IMR-90 (cell line): ENCODE data around the gene POLD3. TPM values are rescaled to one million over a fixed set of nuclear protein-coding genes. Genes with fewer than 3 reads are reported as not detected.

Experiments
- ATAC-seq: fragments of 200-7000 bp; cut with Tn5 transposase; 2 replicates; pipeline ENCODE4 v1.9.1; 2020; ENCODE audit warnings: low read depth, mild to moderate bottlenecking, moderate library complexity
- BruUV-seq: library from RNA; stranded (reverse); fragments of 400-500 nt; replicated peaks from 2 replicates; lab custom pipeline; 2021; lab: Mats Ljungman, UMichigan
- CTCF ChIA-PET: fragments of 300-600 bp; formaldehyde crosslinking; extraction: SDS; loops from one replicate; lab custom pipeline; 2021; ENCODE audit warnings: antibody characterized with exemption; lab: Yijun Ruan, JAX
- POLR2A ChIA-PET: fragments of 300-600 bp; sonication (Branson Sonifier 250); formaldehyde crosslinking; loops from one replicate; lab custom pipeline; 2022; ENCODE audit warnings: antibody characterized with exemption; ENCODE audit not compliant: unreplicated experiment; lab: Charles Lee
- DNase-seq: peaks from one replicate; pipeline ENCODE4 v3.0.0; 2013
- H2AFZ ChIP-seq: replicated peaks from 2 replicates; pipeline ENCODE3; 2013; ENCODE audit warnings: low read length, mild to moderate bottlenecking; ENCODE audit not compliant: poor library complexity
- H2AK5ac ChIP-seq: 2 replicates; pipeline ENCODE4 v1.6.1; 2013; ENCODE audit warnings: low read depth, low read length, inconsistent platforms
- H2AK9ac ChIP-seq: replicated peaks from 2 replicates; pipeline ENCODE3; 2013; ENCODE audit warnings: mild to moderate bottlenecking, low read depth, low read length, moderate library complexity; ENCODE audit not compliant: poor library complexity
- H2BK120ac ChIP-seq: 2 replicates; pipeline ENCODE4 v1.6.1; 2013; ENCODE audit warnings: low read depth, low read length, inconsistent platforms
- H2BK15ac ChIP-seq: 3 replicates; pipeline ENCODE4 v1.6.1; 2013; ENCODE audit warnings: low read depth, low read length, inconsistent platforms
- H2BK20ac ChIP-seq: 2 replicates; pipeline ENCODE4 v1.6.1; 2013; ENCODE audit warnings: low read depth, mild to moderate bottlenecking, inconsistent platforms, low read length, moderate library complexity
- H2BK5ac ChIP-seq: 2 replicates; pipeline ENCODE4 v1.6.1; 2013; ENCODE audit warnings: mild to moderate bottlenecking, low read depth, low read length, inconsistent platforms; ENCODE audit not compliant: poor library complexity, severe bottlenecking
- H3K14ac ChIP-seq: replicated peaks from 2 replicates; pipeline ENCODE4 v1.6.1; 2013; ENCODE audit warnings: low read depth, low read length, inconsistent platforms
- H3K18ac ChIP-seq: 2 replicates; pipeline ENCODE4 v1.6.1; 2013; ENCODE audit warnings: low read depth, low read length, control low read depth
- H3K23ac ChIP-seq: 2 replicates; pipeline ENCODE4 v1.6.1; 2013; ENCODE audit warnings: low read depth, low read length, inconsistent platforms
- H3K27ac ChIP-seq: 2 replicates; pipeline ENCODE4 v1.5.1; 2013; ENCODE audit warnings: mild to moderate bottlenecking, control low read depth, low read length; ENCODE audit not compliant: insufficient read depth
- H3K27me3 ChIP-seq: 2 replicates; pipeline ENCODE4 v1.6.1; 2013; ENCODE audit warnings: low read length; ENCODE audit not compliant: control insufficient read depth, insufficient read depth
- H3K36me3 ChIP-seq: 2 replicates; pipeline ENCODE4 v1.6.1; 2013; ENCODE audit warnings: low read length, mixed read lengths; ENCODE audit not compliant: control insufficient read depth, insufficient read depth
- H3K4ac ChIP-seq: 2 replicates; pipeline ENCODE4 v1.6.1; 2013; ENCODE audit warnings: low read depth, low read length, inconsistent platforms
- H3K4me1 ChIP-seq: 2 replicates; pipeline ENCODE4 v1.6.1; 2013; ENCODE audit warnings: low read length, mixed read lengths; ENCODE audit not compliant: control insufficient read depth, insufficient read depth
- H3K4me2 ChIP-seq: 2 replicates; pipeline ENCODE4 v1.6.1; 2013; ENCODE audit warnings: low read depth, mild to moderate bottlenecking, control low read depth, low read length, moderate library complexity
- H3K4me3 ChIP-seq: 2 replicates; pipeline ENCODE4 v1.5.1; 2013; ENCODE audit warnings: low read depth, mild to moderate bottlenecking, control low read depth, low read length, moderate library complexity; ENCODE audit not compliant: insufficient read depth
- H3K56ac ChIP-seq: 2 replicates; pipeline ENCODE4 v1.6.1; 2013; ENCODE audit warnings: low read length, inconsistent platforms; ENCODE audit not compliant: insufficient read depth; ENCODE audit errors: extremely low read depth
- H3K79me1 ChIP-seq, 2 experiments: 2 replicates each; pipeline ENCODE4 v1.6.1; 2013; ENCODE audit warnings: low read length in 2 of 2, inconsistent platforms in 1 of 2, low read depth in 1 of 2
- H3K9ac ChIP-seq: 2 replicates; pipeline ENCODE4 v1.6.1; 2013; ENCODE audit warnings: low read depth, low read length, control low read depth
- H3K9me1 ChIP-seq: 2 replicates; pipeline ENCODE4 v1.6.1; 2013; ENCODE audit warnings: low read length, inconsistent platforms; ENCODE audit not compliant: insufficient read depth
- H3K9me3 ChIP-seq: 2 replicates; pipeline ENCODE4 v1.6.1; 2013; ENCODE audit warnings: low read length; ENCODE audit not compliant: control insufficient read depth, insufficient read depth
- H4K20me1 ChIP-seq: 2 replicates; pipeline ENCODE4 v1.6.1; 2013; ENCODE audit warnings: low read length, inconsistent platforms; ENCODE audit not compliant: insufficient read depth
- H4K5ac ChIP-seq: 2 replicates; pipeline ENCODE4 v1.6.1; 2013; ENCODE audit warnings: mild to moderate bottlenecking, low read depth, low read length, control low read depth
- H4K8ac ChIP-seq, 2 experiments: 2 replicates each; pipeline ENCODE4 v1.6.1; 2013; ENCODE audit warnings: low read depth in 2 of 2, low read length in 2 of 2, control low read depth in 1 of 2, inconsistent platforms in 1 of 2
- H4K91ac ChIP-seq: 2 replicates; pipeline ENCODE4 v1.6.1; 2013; ENCODE audit warnings: low read depth, low read length, inconsistent platforms; ENCODE audit not compliant: insufficient read depth
- BHLHE40 ChIP-seq: fragments of 150-350 bp; IDR thresholded peaks from 2 replicates; pipeline ENCODE4 v1.6.1; 2016; ENCODE audit warnings: mild to moderate bottlenecking, low read depth, low read length
- CEBPB ChIP-seq: IDR thresholded peaks from 2 replicates; pipeline ENCODE4 v1.6.1; 2012; ENCODE audit warnings: low read depth, low read length, improper control_type of control experiment
- CHD1 ChIP-seq: IDR thresholded peaks from 2 replicates; pipeline ENCODE4 v1.6.1; 2012; ENCODE audit warnings: low read depth, low read length, improper control_type of control experiment
- CTCF ChIP-seq: conservative IDR thresholded peaks from 2 replicates; pipeline ENCODE4 v1.5.1; 2012; ENCODE audit warnings: mild to moderate bottlenecking, low read depth, low read length, improper control_type of control experiment
- ELK1 ChIP-seq: fragments of 150-350 bp; IDR thresholded peaks from 2 replicates; pipeline ENCODE4 v1.6.1; 2016; ENCODE audit warnings: low read depth, mild to moderate bottlenecking, low read length, moderate library complexity, borderline replicate concordance
- FOS ChIP-seq: fragments of 150-350 bp; IDR thresholded peaks from 2 replicates; pipeline ENCODE4 v1.6.1; 2016; ENCODE audit warnings: low read depth, low read length
- MAFK ChIP-seq: IDR thresholded peaks from 2 replicates; pipeline ENCODE4 v1.6.1; 2012; ENCODE audit warnings: low read depth, low read length, improper control_type of control experiment
- MAZ ChIP-seq: IDR thresholded peaks from 2 replicates; pipeline ENCODE4 v1.6.1; 2012; ENCODE audit warnings: low read depth, mild to moderate bottlenecking, low read length, improper control_type of control experiment, moderate library complexity, borderline replicate concordance
- MXI1 ChIP-seq: IDR thresholded peaks from 2 replicates; pipeline ENCODE4 v1.6.1; 2012; ENCODE audit warnings: low read depth, mild to moderate bottlenecking, low read length, moderate library complexity, borderline replicate concordance
- NFE2L2 ChIP-seq: fragments of 150-350 bp; IDR thresholded peaks from 2 replicates; pipeline ENCODE4 v1.6.1; 2016; ENCODE audit warnings: low read depth, mild to moderate bottlenecking, low read length
- POLR2A ChIP-seq: IDR thresholded peaks from 2 replicates; pipeline ENCODE4 v1.6.1; 2012; ENCODE audit warnings: mild to moderate bottlenecking, low read depth, low read length
- RAD21 ChIP-seq: IDR thresholded peaks from 2 replicates; pipeline ENCODE4 v1.6.1; 2012; ENCODE audit warnings: low read length, improper control_type of control experiment
- RCOR1 ChIP-seq: IDR thresholded peaks from 2 replicates; pipeline ENCODE4 v1.6.1; 2012; ENCODE audit warnings: mild to moderate bottlenecking, low read length, improper control_type of control experiment; ENCODE audit not compliant: insufficient replicate concordance
- RFX5 ChIP-seq: IDR thresholded peaks from 2 replicates; pipeline ENCODE4 v1.8.0; 2012; ENCODE audit warnings: low read depth, mild to moderate bottlenecking, low read length, moderate library complexity
- SMC3 ChIP-seq: fragments of 150-350 bp; IDR thresholded peaks from 2 replicates; pipeline ENCODE4 v1.6.1; 2016; ENCODE audit warnings: low read depth, mild to moderate bottlenecking, antibody characterized with exemption, low read length, moderate library complexity
- WGBS, 2 experiments: methylation state at CpG; one replicate each; pipeline versions ENCODE4 v1.1.5 to v1.1.7; 2013; ENCODE audit warnings: missing lambda C conversion rate in 2 of 2; ENCODE audit not compliant: insufficient read length in 1 of 2; ENCODE audit errors: extremely low coverage in 2 of 2; 5-methylcytosine and 5-hydroxymethylcytosine counted together
- dilution Hi-C: fragments of 300-500 bp; cut with HindIII; formaldehyde crosslinking; loops from one replicate; pipeline ENCODE4 v1.14.3; 2018; ENCODE audit warnings: low sequenced_read_pairs; ENCODE audit not compliant: unreplicated experiment
- in situ Hi-C: fragments of 300-500 bp; cut with MboI; formaldehyde crosslinking; loops from 3 replicates; pipeline ENCODE4 v1.14.3; 2019; ENCODE audit warnings: low sequenced_read_pairs, inconsistent platforms, mixed read lengths
- intact Hi-C: fragments of 100-400 bp; cut with micrococcal nuclease; formaldehyde crosslinking; loops from 2 replicates; pipeline ENCODE4 v1.10.0; 2022
- polyA plus RNA-seq, 3 experiments: library from polyadenylated mRNA; depleted of rRNA; stranded (reverse); fragments of >200 nt; gene quantifications; 2 replicates each; pipeline ENCODE4 v1.2.3, GENCODE V29; 2012; ENCODE audit warnings: low replicate concordance in 1 of 3
- total RNA-seq: library from RNA; depleted of rRNA; stranded (reverse); fragments of >200 nt; gene quantifications from 2 replicates; pipeline ENCODE4 v1.2.3, GENCODE V29; 2012

The POLD3 gene
- total and polyA plus RNA-seq, 2 of the 4 experiments (the other 2 are of a cell fraction), result 9.1 to 9.2 TPM

- Histone ChIP-seq H3K27me3 (peaks cover 10% of the 10 kb centered on the region), H3K4ac (no peak overlapping the region), H2BK20ac (no peak overlapping the region), H3K9ac (no peak overlapping the region), H3K79me1 (no peaks in the 10 kb centered on the region), H3K56ac (no peak overlapping the region), H2AK9ac (no peak overlapping the region), H3K14ac (no peak overlapping the region), H4K91ac (no peak overlapping the region), H4K5ac (no peak overlapping the region), H4K8ac (no peak overlapping the region; a peak in 1 of 4 replicates), H3K9me3 (no peaks in the 10 kb centered on the region), H3K23ac (no peak overlapping the region), H2AK5ac (no peak overlapping the region), H3K36me3 (no peaks in the 10 kb centered on the region), H3K4me2 (no peak overlapping the region), H4K20me1 (no peaks in the 10 kb centered on the region), H3K4me1 (peaks cover 3% of the 10 kb centered on the region), H2BK15ac (no peak overlapping the region), H2BK120ac (no peak overlapping the region), H3K18ac (no peak overlapping the region), H3K27ac (no peak overlapping the region), H2AFZ (no peak overlapping the region), H2BK5ac (no peak overlapping the region), H3K9me1 (peaks cover 3% of the 10 kb centered on the region; the same call in 1 of the 2 replicates), H3K4me3 (no peak overlapping the region)
- 100% methylated on average over 1 of the region's 4 CpGs; no CpG with 5 or more reads in 1 of the 2 experiments for WGBS, 2 experiments
- BruUV-seq, result no TSS peak
- dilution Hi-C loops, result no loop called here
- POLR2A ChIA-PET, result no interaction called here
- TF ChIP-seq CHD1 (no peak), RAD21 (no peak), CTCF (no peak), ELK1 (no peak), NFE2L2 (no peak), BHLHE40 (no peak), RFX5 (no peak), POLR2A (no peak), MAZ (no peak), SMC3 (no peak), CEBPB (no peak), MXI1 (no peak), MAFK (no peak), RCOR1 (no peak), FOS (no peak)
- ATAC-seq, result no peak
- in situ Hi-C loops, result no loop called here
- intact Hi-C loops, result no loop called here
- DNase-seq, result no peak
- CTCF ChIA-PET, result interaction anchor here (1.4 kb wide), 1 partner anchor 11 kb away, joined by 3 read pairs; no protein-coding TSS in a partner anchor
Observed at GRCh38 chr11:74581954-74582547, 10.3 kb upstream of the POLD3 start.
